DND-41 (cell line): ENCODE measurements around the gene TMEM30B.

Experiments
- ATAC-seq: fragments of 200-7000 bp; cut with Tn5 transposase; 3 replicates; pipeline ENCODE4 v1.9.1; 2021; ENCODE audit warnings: low read depth; ENCODE audit not compliant: insufficient read depth
- DNase-seq: peaks from one replicate; pipeline ENCODE4 v3.0.0-alpha.2; 2020
- H2AFZ ChIP-seq: 2 replicates; pipeline ENCODE4 v1.6.0; 2012; ENCODE audit warnings: low read depth, low read length
- H3K27ac ChIP-seq: 2 replicates; pipeline ENCODE4 v1.5.1; 2012; ENCODE audit warnings: low read length, inconsistent platforms
- H3K27me3 ChIP-seq: fragments of 200-600 bp; sonication (generic); 2 replicates; pipeline ENCODE4 v1.6.0; 2012; ENCODE audit warnings: low read length, mild to moderate bottlenecking, inconsistent platforms; ENCODE audit not compliant: insufficient read depth, poor library complexity
- H3K36me3 ChIP-seq: 2 replicates; pipeline ENCODE4 v1.5.1; 2012; ENCODE audit warnings: low read length, inconsistent platforms; ENCODE audit not compliant: insufficient read depth
- H3K4me1 ChIP-seq: 2 replicates; pipeline ENCODE4 v1.5.1; 2012; ENCODE audit warnings: mild to moderate bottlenecking, low read length; ENCODE audit not compliant: insufficient read depth
- H3K4me2 ChIP-seq: 2 replicates; pipeline ENCODE4 v1.6.0; 2012; ENCODE audit warnings: mild to moderate bottlenecking, moderate library complexity, low read length, inconsistent platforms; ENCODE audit not compliant: insufficient read depth
- H3K4me3 ChIP-seq, 2 experiments: fragments of 200-600 bp in 1 of 2; shearing (Covaris generic) in 1 of 2; 2 replicates each; pipeline ENCODE4 v1.5.1; 2012 to 2016; ENCODE audit warnings: inconsistent platforms in 2 of 2, low read length in 2 of 2, mild to moderate bottlenecking in 2 of 2, low read depth in 1 of 2, moderate library complexity in 1 of 2
- H3K79me2 ChIP-seq: 2 replicates; pipeline ENCODE4 v1.6.0; 2012; ENCODE audit warnings: low read length, inconsistent platforms; ENCODE audit not compliant: insufficient read depth
- H3K9ac ChIP-seq: 2 replicates; pipeline ENCODE4 v1.6.0; 2012; ENCODE audit warnings: low read depth, mild to moderate bottlenecking, inconsistent platforms, low read length, moderate library complexity
- H3K9me3 ChIP-seq: 2 replicates; pipeline ENCODE4 v1.5.1; 2012; ENCODE audit warnings: low read length, moderate library complexity, mild to moderate bottlenecking, inconsistent platforms; ENCODE audit not compliant: insufficient read depth, severe bottlenecking
- H4K20me1 ChIP-seq: 2 replicates; pipeline ENCODE4 v1.6.0; 2012; ENCODE audit warnings: low read length; ENCODE audit not compliant: insufficient read depth
- EZH2 ChIP-seq: IDR thresholded peaks from 3 replicates; pipeline ENCODE4 v1.6.1; 2012; ENCODE audit warnings: borderline replicate concordance, low read depth, mild to moderate bottlenecking, moderate library complexity, low read length, inconsistent platforms; ENCODE audit not compliant: severe bottlenecking
- TF ChIP-seq, protein P1 (sequence below): IDR thresholded peaks from 2 replicates; pipeline ENCODE4 v1.5.1; 2012; ENCODE audit warnings: borderline replicate concordance, low read length, moderate library complexity, mild to moderate bottlenecking; ENCODE audit not compliant: poor library complexity, severe bottlenecking; ENCODE audit errors: extremely low read depth

The TMEM30B gene

GRCh38 chr14:61297581-61297980 is 16.4 kb upstream of the TMEM30B start:
- DNase-seq: no peak
- TF ChIP-seq, protein P1, sequence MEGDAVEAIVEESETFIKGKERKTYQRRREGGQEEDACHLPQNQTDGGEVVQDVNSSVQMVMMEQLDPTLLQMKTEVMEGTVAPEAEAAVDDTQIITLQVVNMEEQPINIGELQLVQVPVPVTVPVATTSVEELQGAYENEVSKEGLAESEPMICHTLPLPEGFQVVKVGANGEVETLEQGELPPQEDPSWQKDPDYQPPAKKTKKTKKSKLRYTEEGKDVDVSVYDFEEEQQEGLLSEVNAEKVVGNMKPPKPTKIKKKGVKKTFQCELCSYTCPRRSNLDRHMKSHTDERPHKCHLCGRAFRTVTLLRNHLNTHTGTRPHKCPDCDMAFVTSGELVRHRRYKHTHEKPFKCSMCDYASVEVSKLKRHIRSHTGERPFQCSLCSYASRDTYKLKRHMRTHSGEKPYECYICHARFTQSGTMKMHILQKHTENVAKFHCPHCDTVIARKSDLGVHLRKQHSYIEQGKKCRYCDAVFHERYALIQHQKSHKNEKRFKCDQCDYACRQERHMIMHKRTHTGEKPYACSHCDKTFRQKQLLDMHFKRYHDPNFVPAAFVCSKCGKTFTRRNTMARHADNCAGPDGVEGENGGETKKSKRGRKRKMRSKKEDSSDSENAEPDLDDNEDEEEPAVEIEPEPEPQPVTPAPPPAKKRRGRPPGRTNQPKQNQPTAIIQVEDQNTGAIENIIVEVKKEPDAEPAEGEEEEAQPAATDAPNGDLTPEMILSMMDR: no peak
- TF ChIP-seq EZH2: no peak
- Histone ChIP-seq H3K79me2 (no peaks in the 10 kb centered on the region), H3K36me3 (no peaks in the 10 kb centered on the region), H3K4me3 (no peak overlapping the region), H4K20me1 (no peaks in the 10 kb centered on the region), H3K27me3 (no peaks in the 10 kb centered on the region), H3K9me3 (no peaks in the 10 kb centered on the region), H3K4me2 (no peak overlapping the region), H3K4me1 (peaks cover 41% of the 10 kb centered on the region), H3K27ac (peak overlapping the region; percentile 56), H2AFZ (no peak overlapping the region), H3K9ac (no peak overlapping the region)
- no peak for ATAC-seq

GRCh38 chr14:61296719-61297502 is 15.8 kb upstream of the TMEM30B start:
- Histone ChIP-seq H3K79me2 (no peaks in the 10 kb centered on the region), H3K27me3 (no peaks in the 10 kb centered on the region), H3K4me3 (no peak overlapping the region), H3K27ac (peak overlapping the region; percentile 56), H3K4me2 (no peak overlapping the region), H3K9me3 (no peaks in the 10 kb centered on the region), H2AFZ (no peak overlapping the region), H3K4me1 (peaks cover 41% of the 10 kb centered on the region), H3K9ac (no peak overlapping the region), H3K36me3 (no peaks in the 10 kb centered on the region), H4K20me1 (no peaks in the 10 kb centered on the region)
- DNase-seq: peak; percentile 34
- no peak for TF ChIP-seq EZH2
- TF ChIP-seq, protein P1: peak; percentile 81
- ATAC-seq: peak; percentile 73

GRCh38 chr14:61296151-61296550 is 15.0 kb upstream of the TMEM30B start:
- Histone ChIP-seq H3K4me2 (no peak overlapping the region), H4K20me1 (no peaks in the 10 kb centered on the region), H3K9ac (no peak overlapping the region), H3K9me3 (no peaks in the 10 kb centered on the region), H3K27me3 (no peaks in the 10 kb centered on the region), H3K36me3 (no peaks in the 10 kb centered on the region), H3K4me1 (peaks cover 41% of the 10 kb centered on the region), H3K4me3 (no peak overlapping the region), H3K27ac (no peak overlapping the region), H3K79me2 (no peaks in the 10 kb centered on the region), H2AFZ (no peak overlapping the region)
- peak; percentile 42 for DNase-seq
- TF ChIP-seq, protein P1: no peak
- no peak for TF ChIP-seq EZH2
- ATAC-seq: peak; percentile 72
